ENCODE data around the gene HOXC12.

The HOXC12 gene

GRCh38 chr12:53937099-53937498 is 17.6 kb upstream of the HOXC12 start:
- ATAC-seq (ENCODE audit: low read depth) (no peak), DNase-seq (ENCODE audit: low spot score in 2 of 2) (no peak)
- Mint-ChIP-seq H3K4me1 (no peaks in the 10 kb centered on the region), H3K9me3 (no peaks in the 10 kb centered on the region), H3K27ac (no peak overlapping the region), H3K36me3 (no peaks in the 10 kb centered on the region), H3K4me3 (no peak overlapping the region), H3K27me3 (peaks cover 46% of the 10 kb centered on the region)

- no peak for ATAC-seq (ENCODE audit: low read depth)
- no peaks in the 10 kb centered on the region for H3K4me1 Mint-ChIP-seq
- no peak overlapping the region for H3K4me3 Mint-ChIP-seq
- H3K27me3 Mint-ChIP-seq, result peaks cover 43% of the 10 kb centered on the region
- DNase-seq (ENCODE audit: low spot score in 2 of 2), result no peak
- no peaks in the 10 kb centered on the region for H3K36me3 Mint-ChIP-seq
- no peaks in the 10 kb centered on the region for H3K9me3 Mint-ChIP-seq
- no peak overlapping the region for H3K27ac Mint-ChIP-seq
Measured at GRCh38 chr12:53937596-53938325, 16.9 kb upstream of the HOXC12 start.

DNA sequence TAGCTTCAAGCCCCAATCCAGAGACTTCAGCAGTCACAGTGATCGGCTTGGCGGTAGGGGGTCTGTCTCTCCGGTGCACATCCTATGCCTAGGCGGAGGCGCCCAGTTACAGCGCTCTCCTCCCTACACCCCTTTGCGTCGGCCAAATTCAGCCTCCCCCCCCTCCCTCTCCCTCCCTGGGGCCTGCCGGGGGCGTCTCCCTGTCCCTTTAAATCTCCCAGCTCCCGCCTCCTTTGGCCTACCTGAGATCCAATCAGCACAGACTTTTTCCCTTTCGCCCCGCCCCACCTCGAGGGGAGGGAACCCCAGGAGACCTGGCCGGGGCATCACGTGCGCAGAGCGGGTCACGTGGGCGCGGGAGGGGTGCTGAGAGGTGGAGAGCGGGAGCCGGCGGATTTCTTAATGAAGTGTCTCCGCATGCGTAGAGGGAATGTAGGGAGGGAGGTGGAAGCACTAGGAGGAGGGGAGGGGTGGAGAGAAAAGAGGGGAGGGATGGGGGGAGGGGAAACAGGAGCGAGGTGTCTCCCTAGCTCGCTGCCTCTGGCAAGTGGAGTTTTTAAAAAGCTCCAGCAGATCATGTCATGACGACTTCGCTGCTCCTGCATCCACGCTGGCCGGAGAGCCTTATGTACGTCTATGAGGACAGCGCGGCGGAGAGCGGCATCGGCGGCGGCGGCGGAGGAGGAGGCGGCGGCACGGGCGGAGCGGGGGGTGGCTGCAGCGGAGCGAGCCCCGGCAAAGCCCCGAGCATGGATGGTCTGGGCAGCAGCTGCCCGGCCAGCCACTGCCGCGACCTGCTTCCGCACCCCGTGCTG is 16.2 kb upstream of the HOXC12 start, which contains the start of gene HOXC13:
Gene HOXC13 (plus strand): TSS at position 506 of the 815 bp plus-strand sequence. CDS start 76 bp downstream, at position 582.
- DNase-seq (ENCODE audit: low spot score in 2 of 2) (no peak), ATAC-seq (ENCODE audit: low read depth) (no peak)
- peaks cover 40% of the 10 kb centered on the region for H3K27me3 Mint-ChIP-seq
- no peak within 1 kb of the TSS for H3K4me3 Mint-ChIP-seq
- no peaks in the 10 kb centered on the region for H3K36me3 Mint-ChIP-seq
- no peaks in the 10 kb centered on the region for H3K9me3 Mint-ChIP-seq
- H3K4me1 Mint-ChIP-seq, result no peaks in the 10 kb centered on the region
- H3K27ac Mint-ChIP-seq, result no peak within 1 kb of the TSS

- Mint-ChIP-seq H3K4me3 (no peak overlapping the region), H3K27me3 (peaks cover 36% of the 10 kb centered on the region), H3K27ac (no peak overlapping the region), H3K9me3 (no peaks in the 10 kb centered on the region), H3K4me1 (no peaks in the 10 kb centered on the region), H3K36me3 (no peaks in the 10 kb centered on the region)
- no peak for ATAC-seq (ENCODE audit: low read depth)
- no peak for DNase-seq (ENCODE audit: low spot score in 2 of 2)
Measured at GRCh38 chr12:53939141-53940108, 15.3 kb upstream of the HOXC12 start.

GRCh38 chr12:53940443-53941014 is 14.2 kb upstream of the HOXC12 start:
- Mint-ChIP-seq H3K27ac (no peak overlapping the region), H3K27me3 (peaks cover 31% of the 10 kb centered on the region), H3K4me1 (no peaks in the 10 kb centered on the region), H3K36me3 (no peaks in the 10 kb centered on the region), H3K9me3 (no peaks in the 10 kb centered on the region), H3K4me3 (no peak overlapping the region)
- DNase-seq (ENCODE audit: low spot score in 2 of 2) (no peak), ATAC-seq (ENCODE audit: low read depth) (no peak)

DNA sequence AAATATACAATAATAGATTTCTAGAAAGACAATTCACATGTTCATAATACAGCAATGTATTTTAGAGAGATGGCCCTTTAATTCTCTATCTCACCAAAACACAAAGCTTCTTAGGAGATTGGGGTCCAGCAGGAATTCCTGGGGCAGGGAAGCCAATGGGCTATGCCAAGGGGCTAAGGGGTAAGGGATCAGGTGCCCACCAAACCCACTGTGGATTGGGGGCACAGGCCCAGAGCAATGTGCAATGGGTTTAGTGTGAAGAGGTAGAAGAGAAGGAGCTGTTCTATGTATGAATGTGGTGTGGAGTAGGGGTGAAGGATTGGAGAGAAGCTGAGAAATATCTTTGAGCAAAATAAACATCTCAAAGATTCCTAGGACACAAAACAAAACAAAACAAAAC is 13.5 kb upstream of the HOXC12 start:
- H3K27me3 Mint-ChIP-seq, result peaks cover 37% of the 10 kb centered on the region
- no peaks in the 10 kb centered on the region for H3K9me3 Mint-ChIP-seq
- no peaks in the 10 kb centered on the region for H3K36me3 Mint-ChIP-seq
- H3K27ac Mint-ChIP-seq, result no peak overlapping the region
- no peaks in the 10 kb centered on the region for H3K4me1 Mint-ChIP-seq
- DNase-seq (ENCODE audit: low spot score in 2 of 2) (no peak), ATAC-seq (ENCODE audit: low read depth) (no peak)
- no peak overlapping the region for H3K4me3 Mint-ChIP-seq

- H3K27ac Mint-ChIP-seq, result no peak overlapping the region
- ATAC-seq (ENCODE audit: low read depth) (no peak), DNase-seq (ENCODE audit: low spot score in 2 of 2) (no peak)
- no peaks in the 10 kb centered on the region for H3K9me3 Mint-ChIP-seq
- no peaks in the 10 kb centered on the region for H3K4me1 Mint-ChIP-seq
- no peak overlapping the region for H3K4me3 Mint-ChIP-seq
- peaks cover 41% of the 10 kb centered on the region for H3K27me3 Mint-ChIP-seq
- H3K36me3 Mint-ChIP-seq, result no peaks in the 10 kb centered on the region
Measured at GRCh38 chr12:53941750-53942149, 13.0 kb upstream of the HOXC12 start.

- DNase-seq (ENCODE audit: low spot score in 2 of 2), result no peak
- Mint-ChIP-seq H3K27me3 (peaks cover 37% of the 10 kb centered on the region), H3K4me3 (no peak overlapping the region), H3K27ac (no peak overlapping the region), H3K9me3 (no peaks in the 10 kb centered on the region), H3K4me1 (no peaks in the 10 kb centered on the region), H3K36me3 (no peaks in the 10 kb centered on the region)
- ATAC-seq (ENCODE audit: low read depth), result no peak
Measured at GRCh38 chr12:53942467-53942997, 12.2 kb upstream of the HOXC12 start.

GRCh38 chr12:53944209-53944608 is 10.5 kb upstream of the HOXC12 start:
- no peak overlapping the region for H3K4me3 Mint-ChIP-seq
- DNase-seq (ENCODE audit: low spot score in 2 of 2) (no peak), ATAC-seq (ENCODE audit: low read depth) (no peak)
- no peaks in the 10 kb centered on the region for H3K9me3 Mint-ChIP-seq
- H3K36me3 Mint-ChIP-seq, result no peaks in the 10 kb centered on the region
- no peak overlapping the region for H3K27ac Mint-ChIP-seq
- H3K4me1 Mint-ChIP-seq, result no peaks in the 10 kb centered on the region
- H3K27me3 Mint-ChIP-seq, result peaks cover 43% of the 10 kb centered on the region

DNA sequence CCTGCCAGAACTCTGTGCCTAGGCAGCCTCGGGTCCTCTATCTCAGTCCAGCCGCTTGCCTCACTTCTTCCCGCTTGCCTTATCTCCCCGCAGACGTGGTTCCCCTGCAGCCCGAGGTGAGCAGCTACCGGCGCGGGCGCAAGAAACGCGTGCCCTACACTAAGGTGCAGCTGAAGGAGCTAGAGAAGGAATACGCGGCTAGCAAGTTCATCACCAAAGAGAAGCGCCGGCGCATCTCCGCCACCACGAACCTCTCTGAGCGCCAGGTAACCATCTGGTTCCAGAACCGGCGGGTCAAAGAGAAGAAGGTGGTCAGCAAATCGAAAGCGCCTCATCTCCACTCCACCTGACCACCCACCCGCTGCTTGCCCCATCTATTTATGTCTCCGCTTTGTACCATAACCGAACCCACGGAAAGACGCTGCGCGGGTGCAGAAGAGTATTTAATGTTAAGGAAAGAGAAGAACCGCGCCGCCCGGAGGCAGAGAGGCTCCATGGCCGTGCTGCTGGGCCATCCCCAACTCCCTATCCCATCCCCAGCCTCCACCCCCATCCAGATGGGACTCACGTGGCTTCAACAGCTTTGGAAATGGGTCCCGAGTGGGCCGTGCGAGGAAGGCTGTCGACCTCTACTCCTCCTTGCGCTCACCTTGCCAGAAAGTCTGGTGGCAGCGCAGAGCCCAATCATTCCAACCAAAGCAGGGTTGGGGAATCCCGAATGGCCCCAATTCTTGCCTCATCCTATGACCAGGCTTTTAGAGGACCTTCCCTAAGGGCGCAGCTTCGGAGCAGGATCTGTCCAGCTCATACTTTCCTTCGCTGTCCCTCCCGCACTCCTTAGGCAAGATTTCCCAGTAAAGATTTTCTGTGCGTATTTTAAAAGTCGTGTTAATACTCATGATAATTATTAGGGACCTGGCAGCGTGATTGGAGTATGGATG is 9.5 kb upstream of the HOXC12 start:
- Mint-ChIP-seq H3K4me1 (no peaks in the 10 kb centered on the region), H3K36me3 (no peaks in the 10 kb centered on the region), H3K27ac (no peak overlapping the region), H3K9me3 (no peaks in the 10 kb centered on the region), H3K4me3 (no peak overlapping the region), H3K27me3 (peaks cover 41% of the 10 kb centered on the region)
- DNase-seq (ENCODE audit: low spot score in 2 of 2) (no peak), ATAC-seq (ENCODE audit: low read depth) (no peak)

DNA sequence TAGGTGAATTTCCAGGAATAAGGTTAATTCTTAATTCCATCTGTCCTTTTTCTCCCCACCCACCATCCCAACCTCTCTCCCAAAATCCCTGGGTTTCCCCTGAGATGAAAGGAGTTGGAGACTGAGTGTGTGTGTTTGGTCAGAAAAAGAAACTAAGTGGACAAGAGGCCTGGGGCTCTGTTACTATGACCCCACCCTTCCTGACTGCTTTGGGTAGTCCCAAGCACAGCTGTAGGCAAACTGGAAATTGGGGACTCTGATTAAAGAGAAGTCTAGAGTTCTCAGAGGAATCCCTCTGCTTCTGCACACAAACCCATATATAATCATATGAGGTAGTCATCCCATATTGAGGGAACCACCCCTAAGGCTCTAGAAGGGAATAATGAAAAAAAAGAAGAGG is 7.0 kb upstream of the HOXC12 start:
- H3K9me3 Mint-ChIP-seq, result no peaks in the 10 kb centered on the region
- DNase-seq (ENCODE audit: low spot score in 2 of 2) (no peak), ATAC-seq (ENCODE audit: low read depth) (no peak)
- no peaks in the 10 kb centered on the region for H3K36me3 Mint-ChIP-seq
- no peak overlapping the region for H3K4me3 Mint-ChIP-seq
- peaks cover 38% of the 10 kb centered on the region for H3K27me3 Mint-ChIP-seq
- H3K4me1 Mint-ChIP-seq, result peaks cover 4% of the 10 kb centered on the region
- H3K27ac Mint-ChIP-seq, result no peak overlapping the region

- no peak overlapping the region for H3K4me3 Mint-ChIP-seq
- no peak for ATAC-seq (ENCODE audit: low read depth)
- no peaks in the 10 kb centered on the region for H3K36me3 Mint-ChIP-seq
- H3K27me3 Mint-ChIP-seq, result peaks cover 39% of the 10 kb centered on the region
- no peak overlapping the region for H3K27ac Mint-ChIP-seq
- peaks cover 2% of the 10 kb centered on the region for H3K9me3 Mint-ChIP-seq
- H3K4me1 Mint-ChIP-seq, result peaks cover 4% of the 10 kb centered on the region
- no peak for DNase-seq (ENCODE audit: low spot score in 2 of 2)
Measured at GRCh38 chr12:53948650-53949593, 5.8 kb upstream of the HOXC12 start.
